Measurements from ENCODE around the gene BAX.
A peak's percentile ranks its signal among the peaks of the same experiment; 100 is the strongest.

Gene BAX

DNA sequence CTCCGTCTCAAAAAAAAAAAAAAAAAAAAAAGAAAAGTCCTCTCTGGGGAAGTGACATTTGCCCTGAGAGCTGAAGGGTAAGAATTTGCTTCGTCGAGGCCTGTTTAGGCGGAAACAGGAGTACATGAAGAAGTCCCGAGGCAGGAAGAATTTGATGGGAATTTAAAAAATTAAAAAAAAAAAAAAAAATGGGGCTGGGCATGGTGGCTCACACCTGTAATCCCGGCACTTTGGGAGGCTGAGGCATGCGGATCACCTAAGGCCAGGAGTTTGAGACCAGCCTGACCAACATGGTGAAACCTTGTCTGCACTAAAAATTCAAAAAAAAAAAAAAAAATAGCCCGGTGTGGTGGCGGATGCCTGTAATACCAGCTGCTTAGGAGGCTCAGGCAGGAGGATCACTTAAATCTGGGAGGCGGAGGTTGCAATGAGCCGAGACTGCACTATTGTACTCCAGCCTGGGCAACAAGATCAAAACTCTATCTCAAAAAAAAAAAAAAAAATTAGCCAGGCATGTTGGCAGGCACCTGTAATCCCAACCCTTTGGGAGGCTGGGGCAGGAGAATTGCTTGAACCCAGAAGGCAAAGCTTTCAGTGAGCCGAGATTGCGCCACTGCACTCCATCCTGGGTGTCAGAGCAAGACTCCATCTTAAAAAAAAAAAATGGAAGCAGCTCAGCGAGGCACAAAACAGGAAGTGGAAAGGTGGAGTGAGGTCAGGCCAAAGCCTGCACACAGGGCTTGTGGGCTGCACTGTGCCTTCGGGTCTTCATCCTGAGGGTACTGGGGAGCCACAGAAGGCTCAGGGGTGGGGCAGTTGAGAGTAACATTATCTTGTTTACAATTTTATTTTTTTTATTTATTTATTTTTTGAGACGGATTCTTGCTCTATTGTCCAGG lies 4.9 kb downstream of the BAX start:
- H3K27ac ChIP-seq, result no peak overlapping the region

DNA sequence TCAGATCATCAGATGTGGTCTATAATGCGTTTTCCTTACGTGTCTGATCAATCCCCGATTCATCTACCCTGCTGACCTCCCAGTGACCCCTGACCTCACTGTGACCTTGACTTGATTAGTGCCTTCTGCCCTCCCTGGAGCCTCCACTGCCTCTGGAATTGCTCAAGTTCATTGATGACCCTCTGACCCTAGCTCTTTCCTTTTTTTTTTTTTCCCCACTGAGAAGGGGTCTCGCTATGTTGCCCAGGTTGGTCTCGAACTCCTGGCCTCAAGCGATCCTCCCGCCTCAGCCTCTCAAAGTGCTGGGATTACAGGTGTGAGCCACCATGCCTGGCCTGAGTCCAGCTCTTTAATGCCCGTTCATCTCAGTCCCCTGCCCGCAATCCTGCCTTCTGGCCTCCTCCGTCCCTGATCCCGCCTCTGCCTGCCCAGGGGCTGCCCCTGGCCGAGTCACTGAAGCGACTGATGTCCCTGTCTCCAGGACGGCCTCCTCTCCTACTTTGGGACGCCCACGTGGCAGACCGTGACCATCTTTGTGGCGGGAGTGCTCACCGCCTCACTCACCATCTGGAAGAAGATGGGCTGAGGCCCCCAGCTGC lies 6.5 kb downstream of the BAX start:
- H3K4me3 ChIP-seq, result no peak overlapping the region
- H3K27ac ChIP-seq, result peak overlapping the region in 4 of 21 experiments; percentile 81 to 88 (median 86)

More for the DNA sequence above, 4.9 kb downstream of the BAX start:
- no peak overlapping the region for H3K4me3 ChIP-seq

DNA sequence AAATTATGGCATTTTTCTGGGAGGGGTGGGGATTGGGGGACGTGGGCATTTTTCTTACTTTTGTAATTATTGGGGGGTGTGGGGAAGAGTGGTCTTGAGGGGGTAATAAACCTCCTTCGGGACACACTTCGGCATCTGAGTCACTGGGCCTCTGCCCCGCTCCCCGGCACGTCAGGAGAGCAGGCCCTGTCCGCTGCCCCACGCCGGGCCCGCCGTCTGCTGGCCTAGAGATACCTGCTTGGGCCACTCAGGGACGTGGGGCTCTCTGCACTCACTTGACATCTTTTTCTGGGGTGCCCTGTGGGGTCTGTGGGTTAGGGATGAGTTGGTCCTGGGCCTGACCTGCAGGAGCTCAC lies 7.0 kb downstream of the BAX start:
- peak overlapping the region in 13 of 21 experiments; percentile 32 to 95 (median 90) for H3K27ac ChIP-seq
- H3K4me3 ChIP-seq, result no peak overlapping the region

- Histone ChIP-seq H3K4me3 (no peak overlapping the region), H3K27ac (peak overlapping the region in 20 of 21 experiments; percentile 10 to 95 (median 88))
Measured at GRCh38 chr19:48962029-48962848, 7.6 kb downstream of the BAX start.

GRCh38 chr19:48962849-48963165 lies 8.1 kb downstream of the BAX start:
- Histone ChIP-seq H3K27ac (peak overlapping the region in 20 of 21 experiments; percentile 32 to 95 (median 88)), H3K4me3 (no peak overlapping the region)

GRCh38 chr19:48963371-48964204 lies 8.9 kb downstream of the BAX start:
- Histone ChIP-seq H3K4me3 (peak overlapping the region in 6 of 7 experiments; percentile 3 to 78 (median 40)), H3K27ac (peak overlapping the region in 20 of 21 experiments; percentile 73 to 95 (median 88))

GRCh38 chr19:48964205-48965039 lies 9.7 kb downstream of the BAX start:
- Histone ChIP-seq H3K27ac (peak overlapping the region; percentile 37 to 95 (median 88)), H3K4me3 (peak overlapping the region; percentile 64 to 86 (median 73))

DNA sequence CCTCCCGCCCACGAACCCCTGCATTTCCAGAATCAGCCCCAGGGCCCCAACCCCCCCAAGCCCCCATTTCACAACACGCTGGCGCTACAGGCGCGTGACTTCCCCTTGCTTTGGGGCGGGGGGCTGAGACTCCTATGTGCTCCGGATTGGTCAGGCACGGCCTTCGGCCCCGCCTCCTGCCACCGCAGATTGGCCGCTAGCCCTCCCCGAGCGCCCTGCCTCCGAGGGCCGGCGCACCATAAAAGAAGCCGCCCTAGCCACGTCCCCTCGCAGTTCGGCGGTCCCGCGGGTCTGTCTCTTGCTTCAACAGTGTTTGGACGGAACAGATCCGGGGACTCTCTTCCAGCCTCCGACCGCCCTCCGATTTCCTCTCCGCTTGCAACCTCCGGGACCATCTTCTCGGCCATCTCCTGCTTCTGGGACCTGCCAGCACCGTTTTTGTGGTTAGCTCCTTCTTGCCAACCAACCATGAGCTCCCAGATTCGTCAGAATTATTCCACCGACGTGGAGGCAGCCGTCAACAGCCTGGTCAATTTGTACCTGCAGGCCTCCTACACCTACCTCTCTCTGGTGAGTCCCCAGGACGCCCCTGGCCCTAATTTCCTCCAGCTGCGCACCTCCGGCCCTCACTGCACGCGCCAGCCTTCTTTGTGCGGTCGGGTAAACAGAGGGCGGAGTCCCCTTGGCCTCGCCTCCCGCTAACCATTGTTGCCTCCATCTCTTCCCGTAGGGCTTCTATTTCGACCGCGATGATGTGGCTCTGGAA lies 10.5 kb downstream of the BAX start, which contains the start of gene FTL:
Gene FTL (plus strand): TSS at position 270 of the 766 bp plus-strand sequence. CDS start 199 bp downstream, at position 469.
- H3K4me3 ChIP-seq, result peak within 1 kb of the TSS; percentile 64 to 86 (median 73)
- peak within 1 kb of the TSS; percentile 43 to 95 (median 88) for H3K27ac ChIP-seq

- Histone ChIP-seq H3K27ac (peak overlapping the region; percentile 43 to 95 (median 87)), H3K4me3 (peak overlapping the region; percentile 64 to 86 (median 73))
Measured at GRCh38 chr19:48965806-48966540, 11.3 kb downstream of the BAX start.

GRCh38 chr19:48966541-48967345 lies 12.1 kb downstream of the BAX start:
- peak overlapping the region in 20 of 21 experiments; percentile 29 to 95 (median 88) for H3K27ac ChIP-seq
- H3K4me3 ChIP-seq, result peak overlapping the region; percentile 64 to 86 (median 73)

GRCh38 chr19:48967346-48968178 lies 12.9 kb downstream of the BAX start:
- Histone ChIP-seq H3K4me3 (peak overlapping the region in 6 of 7 experiments; percentile 64 to 78 (median 71)), H3K27ac (peak overlapping the region in 11 of 21 experiments; percentile 6 to 95 (median 90))

- Histone ChIP-seq H3K4me3 (no peak overlapping the region), H3K27ac (peak overlapping the region in 7 of 21 experiments; percentile 28 to 94 (median 51))
Measured at GRCh38 chr19:48968179-48968661, 13.5 kb downstream of the BAX start.

DNA sequence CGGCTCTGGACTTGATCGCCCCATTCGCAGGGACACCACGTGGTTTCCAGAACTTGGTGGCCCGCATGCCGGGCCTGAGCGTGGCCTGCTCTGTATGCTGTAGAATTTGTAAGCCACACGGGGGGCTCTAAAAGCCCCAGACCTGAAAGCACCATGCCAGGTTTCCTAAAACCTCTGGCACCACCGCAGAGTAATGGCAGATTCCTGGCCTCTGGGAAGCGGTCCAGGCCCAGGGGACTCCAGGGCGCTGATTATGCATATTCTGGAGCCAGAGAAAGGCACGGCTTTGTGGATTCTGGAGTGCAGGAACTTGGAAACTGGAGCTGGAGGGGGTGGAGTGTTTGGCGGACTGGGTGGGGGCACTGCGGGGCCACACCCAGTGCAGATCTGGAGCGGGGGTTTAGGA lies 14.1 kb downstream of the BAX start:
- H3K4me3 ChIP-seq, result no peak overlapping the region
- H3K27ac ChIP-seq, result peak overlapping the region in 5 of 21 experiments; percentile 16 to 93 (median 28)

DNA sequence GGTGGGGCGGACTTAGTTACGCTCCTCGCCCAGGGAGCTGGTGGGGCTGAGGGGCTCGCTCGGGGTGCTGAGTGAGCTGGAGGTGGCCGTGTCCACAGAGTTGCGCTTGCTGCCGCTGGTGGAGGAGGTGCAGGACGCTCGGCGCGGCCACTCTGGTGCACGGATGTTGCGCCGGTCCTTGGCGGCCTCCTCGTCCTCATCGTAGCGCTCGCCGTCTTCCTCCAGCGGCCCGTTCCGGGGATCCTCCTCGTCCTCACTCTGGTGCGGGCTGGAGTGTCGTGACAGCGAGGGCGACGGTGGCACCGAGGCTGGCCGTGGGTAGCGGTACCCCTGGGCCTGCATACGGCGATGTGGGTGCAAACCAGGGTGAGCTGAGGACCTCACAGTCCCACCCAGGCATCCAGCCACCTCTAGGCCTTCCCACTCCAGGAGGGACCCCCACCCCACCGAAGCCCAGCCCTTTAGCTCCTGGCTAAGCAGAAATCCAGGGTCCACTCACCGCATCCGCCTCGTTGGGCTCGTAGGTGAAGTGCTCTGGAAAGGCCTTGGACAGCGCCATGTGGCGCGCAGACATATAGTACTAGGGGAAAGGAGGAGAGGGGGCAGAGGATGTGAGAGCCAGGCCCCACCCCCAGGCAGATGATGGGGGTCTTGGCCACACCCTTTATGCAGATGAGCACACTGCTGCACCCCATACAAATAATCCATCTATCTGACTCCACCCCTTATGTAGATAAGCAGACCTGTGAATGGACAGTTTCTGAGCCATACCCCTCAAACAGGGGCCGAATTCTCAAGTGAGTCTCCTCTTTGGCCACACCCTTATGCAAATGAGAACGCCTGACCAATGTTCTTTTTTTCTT lies 14.8 kb downstream of the BAX start:
- H3K27ac ChIP-seq, result peak overlapping the region in 1 of 21 experiments; percentile 51
- H3K4me3 ChIP-seq, result no peak overlapping the region

Data from skin epidermis (tissue), 12 donors.